Activated naive CD8-positive, alpha-beta T cell treated with anti-CD3 and anti-CD28 coated beads, Interleukin-2, amount 10 ng/mL, durations not matched to agents 7 days and 5 days (primary cell): ENCODE results near the gene LCA5L. TPM values are rescaled to one million over a fixed set of nuclear protein-coding genes. Genes with fewer than 3 reads are reported as not detected.
"Not testable (repeated sequence)": the region's sequence is repeated elsewhere in the genome, so short reads cannot be mapped to it uniquely, and the experiment has no call there.

Experiments
- ATAC-seq: fragments of 150-1000 bp; cut with Tn5 transposase; one replicate; pipeline ENCODE4 v1.10.0; 2021; ENCODE audit warnings: low read depth, moderate library complexity
- POLR2A ChIA-PET: fragments of 350-600 bp; sonication (Branson Sonifier 250); formaldehyde crosslinking; loops from one replicate; lab custom pipeline; 2021; ENCODE audit warnings: antibody characterized with exemption; lab: Charles Lee
- DNase-seq: peaks from one replicate; pipeline ENCODE4 v3.0.0; 2021
- H3K27ac Mint-ChIP-seq: one replicate; pipeline ENCODE4 v1.8.0; 2022; ENCODE audit warnings: mild to moderate bottlenecking, mixed read lengths
- H3K27me3 Mint-ChIP-seq: one replicate; pipeline ENCODE4 v1.8.0; 2022; ENCODE audit warnings: mild to moderate bottlenecking, moderate library complexity, mixed read lengths
- H3K36me3 Mint-ChIP-seq: one replicate; pipeline ENCODE4 v1.8.0; 2021; ENCODE audit warnings: mild to moderate bottlenecking, mixed read lengths
- H3K4me1 Mint-ChIP-seq: one replicate; pipeline ENCODE4 v1.8.0; 2021; ENCODE audit warnings: mixed read lengths
- H3K4me3 Mint-ChIP-seq: one replicate; pipeline ENCODE4 v1.8.0; 2022; ENCODE audit warnings: mild to moderate bottlenecking, moderate library complexity, mixed read lengths
- H3K9me3 Mint-ChIP-seq: one replicate; pipeline ENCODE4 v1.8.0; 2021; ENCODE audit warnings: mixed read lengths
- total RNA-seq, 2 experiments: library from RNA; stranded (reverse); gene quantifications; one replicate each; pipeline ENCODE4 v1.2.3, GENCODE V29; 2021

LCA5L gene
- total RNA-seq, 2 experiments from 2014 or later, result not detected

DNA sequence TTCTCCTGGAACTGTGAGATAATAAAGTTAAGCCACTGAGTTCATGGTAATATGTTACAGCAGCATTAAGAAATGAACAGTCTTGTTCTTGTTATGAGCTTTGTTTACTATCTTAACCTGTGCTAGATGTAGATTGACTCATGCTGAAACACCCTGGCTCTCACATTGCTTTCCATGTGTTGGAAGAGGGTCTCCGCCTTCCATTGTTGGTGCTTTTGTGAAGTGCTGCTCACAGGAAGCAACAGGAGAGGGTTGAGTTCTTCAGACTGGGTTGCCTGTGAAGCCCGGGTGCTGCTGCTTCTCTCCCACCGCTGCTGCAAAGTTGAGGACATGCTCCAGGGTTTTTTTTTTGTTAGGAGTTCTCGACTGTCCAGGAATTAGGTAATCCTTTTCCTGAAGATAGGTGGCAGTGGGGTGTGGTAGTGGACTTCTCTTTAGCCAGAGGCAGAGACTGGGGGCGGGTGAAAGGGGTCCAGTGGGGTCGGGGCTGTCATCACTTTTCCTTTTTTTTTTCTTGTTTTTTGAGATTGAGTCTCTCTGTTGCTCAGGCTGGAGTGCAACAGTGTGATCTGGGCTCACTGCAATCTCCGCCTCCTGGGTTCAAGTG, 68.0 kb downstream of the LCA5L start:
- Mint-ChIP-seq H3K4me1 (peaks cover 14% of the 10 kb centered on the region), H3K4me3 (no peak overlapping the region), H3K27ac (no peak overlapping the region), H3K36me3 (no peaks in the 10 kb centered on the region), H3K27me3 (peaks cover 12% of the 10 kb centered on the region), H3K9me3 (no peaks in the 10 kb centered on the region)
- ATAC-seq (no peak), DNase-seq (no peak)
- POLR2A ChIA-PET, result no interaction called here

DNA sequence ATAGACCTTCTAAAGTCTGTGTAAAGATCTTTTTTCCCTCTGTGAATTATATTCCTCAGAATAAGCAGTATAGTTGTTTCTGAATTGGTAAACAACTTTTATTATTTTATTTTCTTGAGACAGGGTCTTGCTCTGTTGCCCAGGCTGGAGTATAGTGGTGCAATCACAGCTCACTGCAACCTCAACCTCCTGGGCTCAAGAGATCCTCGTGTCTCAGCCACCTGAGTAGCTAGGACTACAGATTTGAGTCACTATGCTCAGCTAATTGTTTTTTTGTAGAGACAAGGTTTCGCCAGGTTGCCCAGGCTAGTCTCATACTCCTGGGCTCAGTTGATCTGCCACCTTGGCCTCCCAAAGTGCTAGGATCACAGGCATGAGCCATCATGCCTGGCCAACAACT, 70.1 kb downstream of the LCA5L start:
- Mint-ChIP-seq H3K36me3 (no peaks in the 10 kb centered on the region), H3K27ac (no peak overlapping the region), H3K4me3 (no peak overlapping the region), H3K27me3 (peaks cover 17% of the 10 kb centered on the region), H3K9me3 (no peaks in the 10 kb centered on the region), H3K4me1 (peaks cover 6% of the 10 kb centered on the region)
- ATAC-seq (no peak), DNase-seq (no peak)
- POLR2A ChIA-PET, result no interaction called here

DNA sequence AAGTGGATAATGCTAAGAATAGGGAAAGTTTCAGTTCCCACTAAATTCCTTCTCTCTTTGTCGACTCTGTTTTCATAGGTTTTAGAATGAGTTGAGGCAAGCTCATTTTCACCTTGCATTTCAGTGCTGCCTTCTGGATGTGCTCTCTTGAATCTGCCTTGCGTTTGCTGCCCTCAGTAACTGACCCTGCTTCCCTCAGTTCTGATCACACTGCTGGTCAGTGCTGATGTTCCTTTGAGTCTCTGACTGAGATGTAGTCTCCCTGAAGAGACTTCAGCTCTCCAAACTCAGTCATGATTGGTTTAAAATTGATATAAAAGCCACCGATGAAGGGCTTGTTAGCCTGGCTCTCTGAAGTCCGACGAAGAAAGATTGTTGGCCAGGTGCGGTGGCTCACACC, 71.5 kb downstream of the LCA5L start:
- Mint-ChIP-seq H3K4me3 (no peak overlapping the region), H3K36me3 (no peaks in the 10 kb centered on the region), H3K9me3 (no peaks in the 10 kb centered on the region), H3K27ac (no peak overlapping the region), H3K27me3 (peaks cover 19% of the 10 kb centered on the region), H3K4me1 (peaks cover 6% of the 10 kb centered on the region)
- DNase-seq, result no peak
- POLR2A ChIA-PET, result interaction anchor here (1.0 kb wide), 1 partner anchor 14 kb away, joined by 3 read pairs; no protein-coding TSS in a partner anchor
- ATAC-seq, result no peak

DNA sequence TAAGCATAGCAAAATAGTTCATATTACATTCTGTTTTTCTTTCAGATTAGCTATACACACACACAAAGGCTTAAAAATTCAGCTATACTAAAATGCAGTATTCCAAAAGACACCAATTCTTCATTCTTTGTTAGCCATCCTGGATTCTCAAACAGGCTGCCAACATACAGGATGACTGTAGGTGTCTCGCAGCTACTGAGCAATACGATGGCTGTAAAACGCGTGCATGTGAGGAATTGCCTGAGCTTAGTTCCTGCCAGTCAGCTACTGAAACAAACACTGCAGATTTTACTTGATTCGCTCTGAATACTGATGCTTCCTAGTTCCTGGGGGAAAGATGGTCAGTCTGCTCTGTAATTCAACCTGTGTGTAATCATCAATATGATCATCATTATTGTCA, 71.9 kb downstream of the LCA5L start:
- peaks cover 19% of the 10 kb centered on the region for H3K27me3 Mint-ChIP-seq
- H3K36me3 Mint-ChIP-seq, result no peaks in the 10 kb centered on the region
- POLR2A ChIA-PET, result interaction anchor here (1.0 kb wide), 1 partner anchor 14 kb away, joined by 3 read pairs; no protein-coding TSS in a partner anchor
- DNase-seq, result no peak
- no peaks in the 10 kb centered on the region for H3K9me3 Mint-ChIP-seq
- H3K27ac Mint-ChIP-seq, result no peak overlapping the region
- no peak overlapping the region for H3K4me3 Mint-ChIP-seq
- ATAC-seq, result peak; percentile 75
- peaks cover 6% of the 10 kb centered on the region for H3K4me1 Mint-ChIP-seq

DNA sequence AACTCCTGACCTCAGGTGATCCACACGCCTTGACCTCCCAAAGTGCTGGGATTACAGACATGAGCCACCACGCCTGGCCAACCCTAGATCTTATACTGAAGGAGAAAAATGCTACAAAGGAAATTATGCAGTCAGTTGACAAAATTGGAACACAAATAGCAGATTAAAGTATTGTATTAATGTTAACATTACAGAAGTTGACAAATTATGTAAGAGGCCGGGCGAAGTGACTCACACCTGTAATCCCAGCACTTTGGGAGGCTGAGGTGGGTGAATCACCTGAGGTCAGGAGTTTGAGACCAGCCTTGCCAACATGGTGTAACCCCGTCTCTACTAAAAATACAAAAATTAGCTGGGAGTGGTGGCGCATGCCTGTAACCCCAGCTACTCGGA, 75.7 kb downstream of the LCA5L start:
- not testable (repeated sequence) for H3K4me3 Mint-ChIP-seq
- H3K27me3 Mint-ChIP-seq, result peaks cover 10% of the 10 kb centered on the region

DNA sequence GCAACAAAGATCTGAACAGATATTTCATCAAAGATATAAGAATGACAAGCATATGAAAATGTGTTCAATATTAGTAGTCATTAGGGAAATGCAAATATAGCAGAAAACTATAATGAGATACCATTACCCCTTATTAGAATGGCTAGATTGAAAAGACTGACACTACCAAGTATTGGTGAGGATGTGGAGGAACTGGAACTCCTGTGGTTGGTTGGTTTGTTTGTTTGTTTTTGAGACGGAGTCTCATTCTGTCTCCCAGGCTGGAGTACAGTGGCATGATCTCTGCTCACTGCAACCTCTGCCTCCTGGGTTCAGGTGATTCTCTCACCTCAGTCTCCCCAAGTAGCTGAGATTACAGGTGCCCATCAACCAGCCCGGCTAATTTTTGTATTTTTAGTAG, 77.8 kb downstream of the LCA5L start:
- DNase-seq, result no peak

More for the DNA sequence above, 75.7 kb downstream of the LCA5L start:
- DNase-seq, H3K27ac Mint-ChIP-seq, H3K4me1 Mint-ChIP-seq, POLR2A ChIA-PET, H3K9me3 Mint-ChIP-seq, ATAC-seq, H3K36me3 Mint-ChIP-seq: not testable (repeated sequence)

DNA sequence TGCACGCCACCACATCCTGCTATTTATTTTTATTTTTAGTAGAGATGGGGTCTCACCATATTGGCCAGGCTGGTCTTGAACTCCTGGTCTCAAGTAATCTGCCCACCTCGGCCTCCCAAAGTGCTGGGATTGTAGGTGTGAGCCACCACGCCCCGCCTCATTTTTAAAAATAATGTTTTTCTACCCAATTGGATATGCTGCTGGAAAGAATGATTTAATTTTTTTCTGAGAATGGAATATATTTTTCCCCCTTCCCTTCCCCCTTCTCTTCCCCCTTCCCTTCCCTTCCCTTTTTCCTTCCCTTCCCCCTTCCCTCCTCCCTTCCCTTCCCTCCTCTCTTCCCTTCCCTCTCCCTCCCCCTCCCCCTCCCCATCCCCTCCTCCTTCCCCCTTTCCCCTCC, 79.0 kb downstream of the LCA5L start:
- Mint-ChIP-seq H3K4me3 (no peak overlapping the region), H3K27me3 (peaks cover 7% of the 10 kb centered on the region), H3K4me1 (peaks cover 3% of the 10 kb centered on the region), H3K9me3 (no peaks in the 10 kb centered on the region), H3K27ac (no peak overlapping the region), H3K36me3 (no peaks in the 10 kb centered on the region)
- no peak for DNase-seq
- POLR2A ChIA-PET, result no interaction called here
- no peak for ATAC-seq

More for the DNA sequence above, 77.8 kb downstream of the LCA5L start:
- Mint-ChIP-seq H3K36me3 (no peaks in the 10 kb centered on the region), H3K27ac (no peak overlapping the region), H3K27me3 (peaks cover 7% of the 10 kb centered on the region), H3K9me3 (no peaks in the 10 kb centered on the region), H3K4me3 (no peak overlapping the region), H3K4me1 (peaks cover 3% of the 10 kb centered on the region)
- POLR2A ChIA-PET, result interaction anchor here (0.7 kb wide), 1 partner anchor 63 kb away, joined by 4 read pairs; no protein-coding TSS in a partner anchor
- no peak for ATAC-seq

DNA sequence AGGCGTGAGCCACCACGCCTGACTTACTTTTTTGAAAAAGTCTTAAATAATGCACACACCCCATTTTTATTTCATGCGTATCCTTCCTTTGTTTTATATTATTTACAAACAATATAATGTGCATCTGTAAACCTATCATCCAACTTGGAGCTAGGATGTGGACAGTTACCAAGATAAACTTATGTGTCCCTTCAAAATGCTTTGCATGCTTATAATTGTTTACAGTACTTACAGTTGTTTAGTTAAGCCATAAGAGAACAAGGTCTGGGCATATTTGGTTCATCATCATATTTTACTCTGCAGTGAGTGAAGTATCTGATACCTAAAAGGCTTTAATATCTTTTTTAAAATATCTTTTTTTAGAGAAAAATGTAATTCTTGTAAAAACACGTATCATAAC, 80.6 kb downstream of the LCA5L start:
- H3K27me3 Mint-ChIP-seq, result peaks cover 5% of the 10 kb centered on the region
- no peaks in the 10 kb centered on the region for H3K4me1 Mint-ChIP-seq
- no peak overlapping the region for H3K4me3 Mint-ChIP-seq
- POLR2A ChIA-PET, result no interaction called here
- no peaks in the 10 kb centered on the region for H3K36me3 Mint-ChIP-seq
- no peak for ATAC-seq
- no peak overlapping the region for H3K27ac Mint-ChIP-seq
- no peak for DNase-seq
- H3K9me3 Mint-ChIP-seq, result no peaks in the 10 kb centered on the region

DNA sequence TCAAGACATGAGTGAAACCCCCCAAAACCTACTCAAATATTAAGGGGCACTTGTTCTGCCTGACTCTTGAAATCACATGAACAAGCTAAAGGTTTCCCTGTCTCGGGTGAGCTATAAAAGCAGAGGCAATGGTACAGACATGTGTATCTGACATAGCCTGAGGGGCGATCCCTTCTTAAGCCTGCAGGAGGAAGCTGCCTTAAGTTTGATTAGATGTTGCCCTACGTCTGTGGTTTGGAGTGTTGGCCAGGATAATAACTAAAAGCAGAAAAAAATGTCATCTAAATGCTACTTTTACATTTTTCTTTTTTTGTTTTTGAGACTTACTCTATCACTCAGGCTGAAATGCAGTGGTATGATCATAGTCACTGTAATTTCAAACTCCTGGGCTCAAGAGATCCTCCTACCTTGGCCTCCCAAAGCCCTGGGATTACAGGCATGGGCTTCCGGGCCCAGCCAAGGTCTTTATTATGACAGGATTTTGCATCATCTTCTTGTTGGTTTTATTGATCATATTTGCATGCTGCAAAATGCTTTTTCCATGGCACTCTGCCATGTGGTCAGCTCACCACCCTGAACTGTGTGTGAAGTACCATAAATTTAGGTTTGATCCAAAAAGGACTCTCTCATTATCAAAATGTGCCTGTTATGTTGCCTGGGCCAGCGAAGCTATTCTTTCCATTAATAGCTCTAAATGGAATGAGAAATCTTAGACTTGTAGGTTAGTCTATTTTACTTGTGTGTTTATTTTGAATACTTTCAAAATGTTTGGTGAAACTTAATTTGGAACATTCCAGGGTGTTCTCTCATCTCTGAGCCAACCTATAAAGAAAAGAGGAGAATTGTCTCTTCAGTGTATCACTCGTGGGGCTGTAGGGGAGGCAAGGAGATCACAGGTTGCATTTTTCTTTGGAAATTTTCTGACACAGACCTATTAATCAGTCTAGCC, 81.7 kb downstream of the LCA5L start:
- H3K27me3 Mint-ChIP-seq, result peaks cover 5% of the 10 kb centered on the region
- no peaks in the 10 kb centered on the region for H3K9me3 Mint-ChIP-seq
- H3K27ac Mint-ChIP-seq, result no peak overlapping the region
- ATAC-seq (no peak), DNase-seq (no peak)
- POLR2A ChIA-PET, result interaction anchor here (0.6 kb wide), 1 partner anchor 62 kb away, joined by 4 read pairs; no protein-coding TSS in a partner anchor
- no peaks in the 10 kb centered on the region for H3K4me1 Mint-ChIP-seq
- no peaks in the 10 kb centered on the region for H3K36me3 Mint-ChIP-seq
- no peak overlapping the region for H3K4me3 Mint-ChIP-seq

DNA sequence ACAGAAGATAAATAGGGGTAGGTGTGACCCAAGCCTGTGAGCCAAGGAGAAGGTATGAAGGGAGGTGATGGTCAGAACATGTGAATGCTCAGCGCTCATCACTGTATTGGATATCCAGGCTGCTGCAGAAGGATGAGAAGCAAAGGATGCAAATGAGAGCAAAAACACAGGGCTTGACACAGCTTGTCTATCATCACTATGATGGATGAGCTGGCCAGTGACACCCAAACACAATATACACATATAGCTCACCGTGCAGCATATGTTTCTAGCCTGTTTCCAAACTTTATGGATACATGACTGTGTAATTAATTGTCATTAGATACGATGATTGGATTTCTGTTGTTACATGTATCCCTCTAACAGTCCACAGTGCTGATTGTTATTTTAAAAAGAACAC, 82.8 kb downstream of the LCA5L start:
- POLR2A ChIA-PET, result interaction anchor here (0.7 kb wide), 1 partner anchor 16 kb away, joined by 3 read pairs; no protein-coding TSS in a partner anchor
- Mint-ChIP-seq H3K27ac (no peak overlapping the region), H3K9me3 (no peaks in the 10 kb centered on the region), H3K27me3 (peaks cover 5% of the 10 kb centered on the region), H3K36me3 (no peaks in the 10 kb centered on the region), H3K4me3 (no peak overlapping the region), H3K4me1 (no peaks in the 10 kb centered on the region)
- DNase-seq, result no peak
- no peak for ATAC-seq

DNA sequence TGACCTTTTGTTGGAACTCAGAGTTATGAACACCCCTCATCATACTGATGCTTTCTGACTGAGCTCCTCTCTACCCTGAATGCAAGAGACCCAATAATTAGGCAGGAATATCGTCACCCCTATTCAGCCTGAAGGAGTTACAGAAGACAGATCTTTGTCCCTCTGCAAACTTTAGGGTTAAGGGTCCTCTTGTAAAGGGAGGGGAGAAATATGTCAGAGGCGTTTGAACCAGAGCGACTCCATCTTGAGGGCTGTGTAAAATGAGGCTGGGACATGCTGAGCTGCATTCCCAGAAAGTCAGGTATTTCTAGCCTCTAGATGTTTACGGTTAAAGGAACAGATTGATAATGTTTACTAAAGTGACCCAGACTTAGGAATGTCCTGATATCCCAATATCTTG, 86.2 kb downstream of the LCA5L start:
- no peak overlapping the region for H3K4me3 Mint-ChIP-seq
- no peaks in the 10 kb centered on the region for H3K4me1 Mint-ChIP-seq
- ATAC-seq, result no peak
- no peak overlapping the region for H3K27ac Mint-ChIP-seq
- no peaks in the 10 kb centered on the region for H3K9me3 Mint-ChIP-seq
- POLR2A ChIA-PET, result interaction anchor here (0.6 to 1.1 kb wide), 2 partner anchors 11 to 51 kb away, joined by 3 read pairs; partner anchors contain the start of gene HMGN1
- H3K36me3 Mint-ChIP-seq, result no peaks in the 10 kb centered on the region
- peaks cover 11% of the 10 kb centered on the region for H3K27me3 Mint-ChIP-seq
- no peak for DNase-seq
